Lower lobe of right lung (tissue), 2 donors: ENCODE data around the gene FRA10AC1. TPM values are rescaled to one million over a fixed set of nuclear protein-coding genes. Genes with fewer than 3 reads are reported as not detected.
A peak's percentile ranks its signal among the peaks of the same experiment; 100 is the strongest.

Experiments used
- ATAC-seq, 2 donors: fragments of 200-7000 bp; cut with Tn5 transposase; one replicate each; pipeline ENCODE4 v1.9.1; 2020 to 2022; ENCODE audit warnings: mild to moderate bottlenecking in 2 of 2, moderate library complexity in 2 of 2
- DNase-seq: peaks from one replicate; pipeline ENCODE4 v3.0.0-alpha.2; 2020
- H3K27ac ChIP-seq: fragments of 200-600 bp; one replicate; pipeline ENCODE4 v1.8.0; 2022
- H3K27me3 ChIP-seq: fragments of 200-600 bp; one replicate; pipeline ENCODE4 v1.8.0; 2022; ENCODE audit warnings: low read depth
- H3K36me3 ChIP-seq: fragments of 200-600 bp; one replicate; pipeline ENCODE4 v1.8.0; 2022; ENCODE audit warnings: mild to moderate bottlenecking
- H3K4me1 ChIP-seq: fragments of 200-600 bp; one replicate; pipeline ENCODE4 v1.8.0; 2022
- H3K4me3 ChIP-seq: fragments of 200-600 bp; one replicate; pipeline ENCODE4 v1.8.0; 2022; ENCODE audit warnings: mild to moderate bottlenecking
- H3K9me3 ChIP-seq: fragments of 200-600 bp; one replicate; pipeline ENCODE4 v1.8.0; 2022
- CTCF ChIP-seq: fragments of 200-600 bp; IDR thresholded peaks from one replicate; pipeline ENCODE4 v1.8.0; 2022; ENCODE audit warnings: antibody characterized with exemption, mild to moderate bottlenecking
- intact Hi-C: fragments of 100-400 bp; cut with DNase I; formaldehyde crosslinking; loops from one replicate; pipeline ENCODE4 v1.11.0; 2022
- total RNA-seq: library from RNA; stranded (reverse); fragmentation: NEBNext Ultra II Directional; extraction: Animal tissue kit (Norgen Biotek cat#: 25700); gene quantifications from one replicate; pipeline ENCODE4 v1.2.1, GENCODE V29; 2021
- donor health status: DM: no; HTN: yes; CAD: no; lungs with severe emphysema.

The FRA10AC1 gene
- total RNA-seq, 1 donor from 2014 or later, result 19.1 TPM

GRCh38 chr10:93745408-93746065 is 43.1 kb upstream of the FRA10AC1 start:
- H3K27me3 ChIP-seq, result no peaks in the 10 kb centered on the region
- ATAC-seq (peak in 1 of 2 donors; percentile 54), DNase-seq (no peak)
- peaks cover 4% of the 10 kb centered on the region for H3K4me1 ChIP-seq
- no peak overlapping the region for H3K27ac ChIP-seq
- no peak for TF ChIP-seq CTCF
- intact Hi-C loops, result no loop called here
- no peak overlapping the region for H3K4me3 ChIP-seq
- H3K36me3 ChIP-seq, result no peaks in the 10 kb centered on the region
- no peaks in the 10 kb centered on the region for H3K9me3 ChIP-seq

GRCh38 chr10:93742633-93743349 is 40.4 kb upstream of the FRA10AC1 start:
- H3K27me3 ChIP-seq, result no peaks in the 10 kb centered on the region
- H3K27ac ChIP-seq, result no peak overlapping the region
- TF ChIP-seq CTCF, result no peak
- intact Hi-C loops, result no loop called here
- H3K4me3 ChIP-seq, result peak overlapping the region; percentile 29
- H3K36me3 ChIP-seq, result no peaks in the 10 kb centered on the region
- peaks cover 4% of the 10 kb centered on the region for H3K4me1 ChIP-seq
- no peaks in the 10 kb centered on the region for H3K9me3 ChIP-seq
- ATAC-seq, result peak; percentile 90 to 91
- DNase-seq, result no peak

- no peaks in the 10 kb centered on the region for H3K27me3 ChIP-seq
- no peak for TF ChIP-seq CTCF
- intact Hi-C loops, result no loop called here
- H3K4me3 ChIP-seq, result no peak overlapping the region
- H3K4me1 ChIP-seq, result peaks cover 4% of the 10 kb centered on the region
- DNase-seq (no peak), ATAC-seq (no peak)
- no peak overlapping the region for H3K27ac ChIP-seq
- H3K9me3 ChIP-seq, result no peaks in the 10 kb centered on the region
- H3K36me3 ChIP-seq, result no peaks in the 10 kb centered on the region
Observed at GRCh38 chr10:93741367-93741766, 39.0 kb upstream of the FRA10AC1 start.

GRCh38 chr10:93726024-93726423 is 23.6 kb upstream of the FRA10AC1 start:
- H3K27ac ChIP-seq, result no peak overlapping the region
- no peaks in the 10 kb centered on the region for H3K9me3 ChIP-seq
- H3K4me1 ChIP-seq, result no peaks in the 10 kb centered on the region
- H3K36me3 ChIP-seq, result no peaks in the 10 kb centered on the region
- DNase-seq (no peak), ATAC-seq (no peak)
- H3K27me3 ChIP-seq, result peaks cover 15% of the 10 kb centered on the region
- TF ChIP-seq CTCF, result no peak
- intact Hi-C loops, result no loop called here
- no peak overlapping the region for H3K4me3 ChIP-seq

GRCh38 chr10:93723153-93723552 is 20.8 kb upstream of the FRA10AC1 start:
- peaks cover 15% of the 10 kb centered on the region for H3K27me3 ChIP-seq
- no peaks in the 10 kb centered on the region for H3K36me3 ChIP-seq
- no peak overlapping the region for H3K27ac ChIP-seq
- no peak for ATAC-seq
- H3K4me1 ChIP-seq, result no peaks in the 10 kb centered on the region
- no peak for DNase-seq
- TF ChIP-seq CTCF, result no peak
- no peaks in the 10 kb centered on the region for H3K9me3 ChIP-seq
- no peak overlapping the region for H3K4me3 ChIP-seq
- intact Hi-C loops, result no loop called here
